GM21576 (cell line): ENCODE results near the gene ABHD17A.
A peak's percentile ranks its signal among the peaks of the same experiment; 100 is the strongest.

Experiments used
- ATAC-seq: cut with Tn5 transposase; IDR thresholded peaks from one replicate; pipeline ENCODE4 v1.9.1; 2021; ENCODE audit warnings: mild to moderate bottlenecking, moderate library complexity; ENCODE audit not compliant: unreplicated experiment

The ABHD17A gene

DNA sequence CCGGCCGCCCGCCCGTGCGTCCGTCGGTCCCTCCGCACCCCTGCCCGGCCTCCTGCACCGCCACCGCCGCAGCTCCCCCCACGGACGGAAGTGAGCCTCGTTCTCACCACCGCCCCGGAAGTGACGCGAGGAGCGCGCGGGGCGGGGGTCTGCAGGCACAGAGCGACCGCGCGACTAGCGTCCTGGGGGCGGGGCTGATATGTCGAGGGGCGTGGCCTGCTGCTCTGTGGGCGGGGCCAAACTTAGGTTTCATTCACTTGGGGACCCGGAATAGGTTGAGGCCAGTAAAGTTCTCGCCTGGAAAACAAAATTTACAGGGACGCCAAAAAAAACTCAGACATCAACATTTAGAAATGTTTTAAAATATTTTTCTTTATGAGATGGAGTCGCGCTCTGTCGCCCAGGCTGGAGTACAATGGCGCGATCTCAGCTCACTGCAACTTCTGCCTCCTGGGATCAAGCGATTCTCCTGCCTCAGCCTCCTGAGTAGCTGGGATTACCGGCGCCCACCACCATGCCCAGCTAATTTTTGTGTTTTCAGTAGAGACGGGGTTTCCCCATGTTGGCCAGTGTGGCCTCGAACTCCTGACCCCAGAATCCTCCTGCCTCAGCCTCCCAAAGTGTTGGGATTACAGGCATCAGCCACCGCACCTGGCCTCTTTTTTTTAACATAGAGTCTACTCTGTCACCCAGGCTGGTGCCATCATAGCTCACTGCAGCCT, at the start of gene ABHD17A:
Gene ABHD17A, minus strand, starts transcription at position 99 of the 722 bp plus-strand sequence. CDS start 3,930 bp downstream, outside the sequence.
- peak; percentile 64 for ATAC-seq

DNA sequence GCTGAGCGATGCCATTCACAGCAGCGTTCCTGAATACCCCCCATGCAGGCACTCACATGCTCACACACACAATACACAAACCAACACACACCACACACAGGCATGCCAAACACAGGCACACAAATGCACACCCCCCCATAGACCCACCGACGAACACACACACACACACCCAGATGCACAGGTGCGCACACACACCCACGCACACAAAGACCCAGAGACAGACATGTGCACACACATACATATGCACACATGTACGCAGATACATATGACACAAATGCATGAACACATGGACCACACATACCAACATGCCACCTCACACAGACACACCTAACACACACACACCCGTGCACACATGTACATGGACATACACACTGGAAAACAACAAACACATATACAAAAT, 48.6 kb upstream of the ABHD17A start:
- ATAC-seq, result no peak

DNA sequence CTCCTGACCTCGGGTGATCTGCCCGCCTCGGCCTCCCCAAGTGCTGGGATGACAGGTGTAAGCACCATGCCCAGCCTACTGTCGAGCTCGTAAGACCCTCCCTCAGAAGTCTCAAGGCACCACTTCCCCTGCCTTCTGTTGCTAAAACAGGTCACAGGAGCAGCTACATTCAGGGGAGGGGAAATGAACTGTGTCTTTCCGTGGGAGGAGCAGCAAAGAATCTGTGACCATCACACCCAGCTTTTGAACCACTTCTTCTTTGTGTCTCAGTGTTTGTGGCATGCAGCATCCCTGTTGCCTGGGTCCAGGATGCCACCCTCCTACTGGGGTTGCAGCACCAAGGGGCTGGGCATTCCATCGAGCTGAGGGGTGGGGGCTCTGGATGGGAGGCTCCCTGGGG, 47.9 kb upstream of the ABHD17A start:
- no peak for ATAC-seq

DNA sequence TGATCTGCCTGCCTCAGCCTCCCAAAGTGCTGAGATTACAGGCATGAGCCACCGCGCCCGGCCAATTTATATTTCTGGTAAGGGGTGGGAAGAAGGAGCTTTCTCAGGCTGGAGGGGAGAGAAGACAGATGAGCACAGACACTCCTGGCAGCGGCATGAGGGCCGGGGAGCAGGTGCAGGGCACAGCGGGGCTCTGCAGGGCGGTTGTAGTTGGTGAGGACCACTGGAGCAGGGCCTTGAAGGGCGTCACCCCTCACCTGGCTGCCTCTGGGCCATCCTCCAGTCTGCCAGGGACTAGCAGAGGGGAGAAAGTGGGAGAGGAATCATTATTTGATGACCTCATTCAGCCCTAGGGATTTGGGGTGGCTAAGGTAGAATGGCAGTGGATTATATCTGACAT, 47.1 kb upstream of the ABHD17A start:
- no peak for ATAC-seq

GRCh38 chr19:1931445-1931844, 46.1 kb upstream of the ABHD17A start:
- no peak for ATAC-seq

GRCh38 chr19:1929021-1929742, 43.9 kb upstream of the ABHD17A start:
- peak; percentile 72 for ATAC-seq

DNA sequence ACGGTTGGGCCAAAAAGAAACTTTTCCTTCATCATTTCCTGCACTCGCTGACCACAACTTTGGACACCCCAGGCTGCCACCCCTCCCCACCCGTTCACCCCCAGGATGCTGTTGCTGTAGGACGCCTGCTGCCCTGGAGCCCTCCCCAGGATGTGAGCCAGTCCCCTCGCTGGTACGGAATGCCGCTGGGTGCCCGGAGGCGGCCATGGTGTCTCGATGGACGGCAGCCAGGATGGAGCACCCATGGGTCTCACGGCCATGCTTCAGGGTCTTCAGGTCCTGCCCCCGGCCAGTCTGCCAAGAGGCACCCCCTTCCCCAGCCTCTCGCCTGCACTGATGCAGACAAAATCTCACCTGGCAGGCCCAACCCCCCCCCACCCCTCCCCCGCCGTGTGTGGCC, 40.2 kb upstream of the ABHD17A start:
- no peak for ATAC-seq

GRCh38 chr19:1924320-1924961, 39.1 kb upstream of the ABHD17A start:
- ATAC-seq, result no peak

GRCh38 chr19:1923319-1923718, 38.0 kb upstream of the ABHD17A start:
- no peak for ATAC-seq

DNA sequence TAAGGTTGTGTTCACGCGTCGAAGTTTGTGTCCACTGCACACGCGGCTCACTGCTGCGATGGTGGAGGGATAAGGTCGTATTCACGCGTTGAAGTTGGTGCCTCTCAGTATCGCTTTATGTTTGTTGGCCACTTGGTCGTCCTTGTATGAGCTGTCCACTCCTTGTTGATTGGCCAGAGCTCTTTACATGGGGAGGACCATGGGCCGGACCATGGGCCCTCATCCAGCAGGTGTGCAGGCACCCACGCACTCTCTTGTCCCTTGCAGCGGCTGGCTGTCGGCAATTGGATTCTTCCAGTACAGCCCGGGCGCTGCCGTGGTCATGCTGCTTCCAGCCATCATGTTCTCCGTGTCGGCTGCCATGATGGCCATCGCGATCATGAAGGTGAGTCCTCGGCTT, 37.5 kb upstream of the ABHD17A start:
- ATAC-seq, result no peak

DNA sequence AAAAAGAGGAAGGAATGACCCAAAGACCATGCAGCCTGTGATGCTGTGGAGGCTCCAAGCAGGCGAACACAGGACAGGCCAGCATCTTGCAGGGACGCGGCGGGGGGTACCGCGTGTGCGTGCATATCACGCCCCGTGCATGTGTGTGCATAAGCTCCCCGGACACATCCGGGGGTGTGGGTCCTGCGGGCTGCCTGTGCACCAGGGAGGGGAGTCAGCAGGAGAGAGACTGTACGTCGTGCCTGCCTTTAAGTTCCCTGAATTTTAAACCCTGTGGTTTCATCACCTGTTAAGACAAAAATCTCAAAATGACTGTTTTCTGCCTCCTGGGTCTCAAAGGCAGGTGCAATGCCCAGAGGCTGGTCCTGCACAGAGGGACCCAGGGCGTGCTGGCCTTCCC, 36.5 kb upstream of the ABHD17A start:
- ATAC-seq, result no peak

DNA sequence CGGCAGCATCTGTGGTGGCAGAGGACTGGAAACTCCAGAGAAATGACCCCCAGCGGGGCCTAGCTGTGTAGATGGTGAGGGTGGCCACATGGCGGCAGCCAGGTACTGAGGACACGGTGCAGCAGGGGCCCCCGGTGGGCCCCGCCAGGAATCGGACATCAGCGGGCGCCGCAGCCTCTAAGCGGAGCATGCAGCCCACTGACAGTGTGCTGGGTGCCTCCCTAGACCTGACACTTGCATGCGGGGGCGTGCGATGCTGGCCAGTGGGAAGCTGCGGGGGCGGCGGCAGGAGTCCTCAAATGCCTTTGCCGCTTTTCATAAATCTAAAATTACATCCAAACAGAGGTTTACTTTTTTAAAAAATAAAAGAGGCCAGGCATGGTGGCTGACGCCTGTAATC, 36.0 kb upstream of the ABHD17A start:
- ATAC-seq, result no peak

DNA sequence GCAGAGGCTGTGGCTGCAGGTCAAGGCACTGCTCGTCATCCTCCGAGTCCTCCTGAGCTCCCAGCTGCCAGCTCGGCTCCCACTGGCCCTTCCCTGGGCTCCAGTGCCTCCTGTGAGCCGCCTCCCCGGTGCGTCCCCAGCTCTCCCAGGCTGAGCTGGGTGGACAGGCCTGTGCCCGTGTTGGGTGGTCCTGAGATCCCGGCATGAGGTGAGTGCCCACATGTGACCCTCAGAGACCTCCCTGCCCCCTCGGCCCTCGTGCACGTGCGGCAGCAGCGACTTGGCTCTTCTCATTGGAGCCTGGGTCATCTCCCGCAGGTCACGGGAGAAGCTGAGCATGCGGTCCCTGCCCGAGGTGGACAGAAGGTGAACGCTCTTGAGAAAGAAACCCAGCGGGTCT, 35.3 kb upstream of the ABHD17A start:
- ATAC-seq, result no peak

DNA sequence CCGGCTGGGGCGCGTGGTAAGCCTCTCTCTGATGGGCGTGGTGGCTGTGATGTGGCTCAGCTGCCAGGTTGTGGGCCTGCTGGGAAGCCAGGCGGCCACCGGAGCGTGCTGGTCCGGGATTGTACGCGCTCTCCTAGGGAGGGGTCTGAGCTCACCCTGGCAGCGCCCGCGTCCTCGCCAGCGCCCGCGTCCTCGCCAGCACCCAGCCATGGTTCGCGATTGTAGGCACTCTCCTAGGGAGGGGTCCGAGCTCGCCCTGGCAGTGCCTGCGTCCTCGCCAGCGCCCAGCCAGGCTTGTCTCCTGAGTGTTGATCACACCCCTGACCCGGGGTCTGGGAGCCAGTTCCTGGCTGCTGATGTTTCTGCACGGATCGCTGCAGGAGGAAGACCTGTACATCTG, 33.7 kb upstream of the ABHD17A start:
- no peak for ATAC-seq

DNA sequence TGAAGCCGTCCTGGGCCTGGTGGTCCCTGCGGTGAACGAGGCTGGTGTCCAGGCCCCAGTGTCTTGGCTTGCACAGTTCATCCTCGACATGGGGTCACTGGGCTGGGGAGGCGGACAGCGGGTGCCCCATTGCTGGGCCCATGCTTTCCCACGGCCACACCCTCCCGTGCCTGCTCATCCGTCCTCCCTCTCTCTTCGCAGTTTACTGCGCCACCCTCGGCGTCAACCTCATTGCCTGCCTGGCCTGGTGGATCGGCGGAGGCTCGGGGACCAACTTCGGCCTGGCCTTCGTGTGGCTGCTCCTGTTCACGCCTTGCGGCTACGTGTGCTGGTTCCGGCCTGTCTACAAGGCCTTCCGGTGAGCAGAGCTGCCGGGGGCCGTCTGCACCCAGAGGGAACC, 32.6 kb upstream of the ABHD17A start:
- ATAC-seq, result no peak

DNA sequence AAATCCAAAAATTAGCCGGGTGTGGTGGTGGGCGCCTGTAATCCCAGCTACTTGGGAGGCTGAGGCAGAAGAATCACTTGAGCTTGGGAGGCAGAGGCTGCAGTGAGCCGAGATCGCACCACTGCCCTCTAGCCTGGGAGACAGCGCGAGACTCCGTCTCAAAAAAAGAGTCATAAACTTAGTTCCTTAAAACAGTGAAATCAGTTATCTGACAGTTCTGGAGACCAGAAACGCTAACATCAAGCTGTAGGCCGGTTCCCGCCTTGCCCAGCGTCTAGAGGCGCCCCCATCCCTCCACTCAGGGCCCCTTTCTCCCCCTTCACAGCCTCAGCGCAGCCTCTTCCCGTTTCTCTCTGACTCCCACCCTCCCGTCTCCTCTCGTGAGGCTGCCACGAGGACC, 31.9 kb upstream of the ABHD17A start:
- no peak for ATAC-seq

DNA sequence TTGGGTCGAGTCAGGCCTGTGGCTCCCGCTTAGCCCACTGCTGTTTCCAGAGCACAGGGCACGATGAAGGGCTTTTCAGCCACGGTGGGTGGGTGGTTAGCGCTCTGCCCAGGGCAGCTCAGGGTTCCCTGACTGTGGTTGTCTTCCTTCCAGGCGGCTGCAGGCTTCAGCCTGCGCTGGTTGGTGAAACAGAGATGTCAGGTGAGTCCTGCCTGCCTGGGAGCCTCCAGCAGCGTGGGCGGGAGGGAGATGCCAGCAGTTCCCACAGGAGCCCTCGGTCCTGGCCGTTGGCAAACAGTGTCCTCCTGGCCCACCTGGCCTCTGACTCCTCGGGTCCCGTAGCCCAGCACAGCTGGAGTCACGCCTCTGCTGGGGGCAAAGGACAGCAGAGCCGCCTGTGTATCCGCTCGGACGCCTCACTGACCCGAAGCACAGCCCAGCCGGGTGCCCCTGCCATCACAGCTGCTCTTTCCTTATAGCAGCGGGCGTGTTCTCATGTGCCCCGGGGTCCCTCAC, 29.6 kb upstream of the ABHD17A start:
- ATAC-seq, result no peak

DNA sequence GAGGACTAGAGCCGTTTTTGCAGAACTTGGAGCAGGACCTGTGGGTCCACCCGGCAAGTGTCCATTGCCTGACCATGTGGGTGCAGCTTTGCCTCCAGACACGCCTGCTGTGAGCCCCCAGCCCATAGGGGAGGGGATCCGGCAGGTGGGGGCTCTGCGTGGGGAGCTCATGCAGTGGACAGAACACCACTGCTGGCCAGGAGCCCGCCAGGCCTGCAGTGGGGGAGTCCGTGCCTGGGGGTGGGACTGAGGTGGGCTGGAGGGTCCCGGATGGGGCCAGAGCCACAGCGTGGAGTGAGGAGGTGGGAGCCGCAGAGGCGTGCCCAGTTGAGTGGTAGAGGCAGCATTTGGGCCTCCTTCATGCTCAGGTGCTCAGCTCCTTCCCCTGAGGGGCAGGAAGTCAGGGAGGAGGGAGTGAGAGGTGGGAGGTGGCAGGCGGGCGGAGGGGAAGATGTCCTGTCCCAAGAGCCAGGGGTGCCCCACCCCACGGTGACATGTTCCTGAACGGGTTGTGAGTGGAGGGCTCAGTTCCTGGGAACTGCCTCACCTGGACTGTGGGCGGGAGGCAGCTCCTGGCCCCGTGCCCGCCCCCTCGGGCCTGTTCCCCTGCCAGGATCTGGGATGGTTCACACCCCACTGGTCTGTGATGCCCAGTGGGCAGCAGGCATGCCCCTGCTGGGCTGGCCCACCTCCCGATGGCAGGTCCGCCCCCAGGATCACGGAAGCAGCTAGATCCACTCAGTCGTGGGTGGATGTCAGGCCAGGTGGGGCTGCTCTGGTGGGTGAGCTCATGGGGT, 28.7 kb upstream of the ABHD17A start:
- no peak for ATAC-seq

GRCh38 chr19:1912760-1913505, 27.6 kb upstream of the ABHD17A start:
- no peak for ATAC-seq

DNA sequence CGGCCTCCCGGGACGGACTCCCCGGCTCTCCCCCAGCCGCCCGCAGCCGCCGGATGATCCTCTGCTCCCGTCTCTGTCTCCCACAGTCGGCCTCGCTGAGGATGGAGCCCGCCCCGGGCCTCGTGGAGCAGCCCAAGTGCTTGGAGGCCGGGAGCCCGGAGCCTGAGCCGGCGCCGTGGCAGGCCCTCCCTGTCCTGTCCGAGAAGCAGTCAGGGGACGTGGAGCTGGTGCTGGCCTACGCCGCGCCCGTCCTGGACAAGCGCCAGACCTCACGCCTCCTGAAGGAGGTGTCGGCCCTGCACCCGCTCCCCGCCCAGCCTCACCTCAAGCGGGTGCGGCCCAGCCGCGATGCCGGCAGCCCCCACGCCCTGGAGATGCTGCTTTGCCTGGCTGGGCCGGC, 26.7 kb upstream of the ABHD17A start:
- ATAC-seq, result no peak
